GM10266 (cell line): ENCODE measurements around the gene PSMA3.

Experiments
- DNase-seq: peaks from one replicate; pipeline ENCODE4 v3.0.0; 2012; ENCODE audit errors: extremely low spot score
- TF ChIP-seq, protein P1 (sequence below): IDR thresholded peaks from 2 replicates; pipeline ENCODE4 v1.5.1; 2012; ENCODE audit warnings: mild to moderate bottlenecking, low read depth; ENCODE audit not compliant: control insufficient read depth, insufficient read depth; ENCODE audit errors: missing control alignments

The PSMA3 gene

DNA sequence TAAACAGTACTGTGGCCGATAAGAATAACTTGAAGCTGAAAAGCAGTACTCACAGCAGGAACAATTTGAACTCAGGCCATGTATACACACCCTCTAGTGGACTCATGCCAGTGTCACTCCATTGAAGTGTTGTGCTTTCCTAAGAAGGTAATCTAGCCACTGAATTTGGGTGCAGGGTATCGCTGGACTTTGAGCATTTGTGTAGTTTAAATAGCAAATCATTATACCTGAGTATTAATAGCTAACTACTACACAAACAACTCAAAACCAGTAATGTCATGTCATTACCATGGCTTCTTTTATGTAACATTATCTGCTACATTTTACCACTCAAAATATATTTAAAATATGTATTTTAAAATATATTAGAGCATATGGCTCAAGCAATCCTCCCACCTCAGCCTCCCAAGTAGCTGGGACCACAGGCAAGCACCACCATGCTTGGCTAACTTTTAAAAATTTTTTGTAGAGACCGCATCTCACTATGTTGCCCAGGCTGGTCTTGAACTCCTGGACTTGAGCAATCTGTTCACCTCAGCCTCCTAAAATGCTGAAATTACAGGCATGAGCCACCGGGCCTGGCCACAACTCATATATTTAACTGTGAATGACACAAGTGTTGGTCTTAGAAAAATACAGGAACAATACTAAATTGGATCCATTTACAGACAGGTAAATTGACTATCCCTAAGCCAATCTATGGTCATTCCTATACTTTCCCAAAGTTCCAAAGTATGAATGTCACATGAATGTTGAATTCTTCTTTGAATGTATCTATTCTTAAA, 28.1 kb downstream of the PSMA3 start:
- no peak for DNase-seq
- TF ChIP-seq, protein P1, sequence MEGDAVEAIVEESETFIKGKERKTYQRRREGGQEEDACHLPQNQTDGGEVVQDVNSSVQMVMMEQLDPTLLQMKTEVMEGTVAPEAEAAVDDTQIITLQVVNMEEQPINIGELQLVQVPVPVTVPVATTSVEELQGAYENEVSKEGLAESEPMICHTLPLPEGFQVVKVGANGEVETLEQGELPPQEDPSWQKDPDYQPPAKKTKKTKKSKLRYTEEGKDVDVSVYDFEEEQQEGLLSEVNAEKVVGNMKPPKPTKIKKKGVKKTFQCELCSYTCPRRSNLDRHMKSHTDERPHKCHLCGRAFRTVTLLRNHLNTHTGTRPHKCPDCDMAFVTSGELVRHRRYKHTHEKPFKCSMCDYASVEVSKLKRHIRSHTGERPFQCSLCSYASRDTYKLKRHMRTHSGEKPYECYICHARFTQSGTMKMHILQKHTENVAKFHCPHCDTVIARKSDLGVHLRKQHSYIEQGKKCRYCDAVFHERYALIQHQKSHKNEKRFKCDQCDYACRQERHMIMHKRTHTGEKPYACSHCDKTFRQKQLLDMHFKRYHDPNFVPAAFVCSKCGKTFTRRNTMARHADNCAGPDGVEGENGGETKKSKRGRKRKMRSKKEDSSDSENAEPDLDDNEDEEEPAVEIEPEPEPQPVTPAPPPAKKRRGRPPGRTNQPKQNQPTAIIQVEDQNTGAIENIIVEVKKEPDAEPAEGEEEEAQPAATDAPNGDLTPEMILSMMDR, result no peak

DNA sequence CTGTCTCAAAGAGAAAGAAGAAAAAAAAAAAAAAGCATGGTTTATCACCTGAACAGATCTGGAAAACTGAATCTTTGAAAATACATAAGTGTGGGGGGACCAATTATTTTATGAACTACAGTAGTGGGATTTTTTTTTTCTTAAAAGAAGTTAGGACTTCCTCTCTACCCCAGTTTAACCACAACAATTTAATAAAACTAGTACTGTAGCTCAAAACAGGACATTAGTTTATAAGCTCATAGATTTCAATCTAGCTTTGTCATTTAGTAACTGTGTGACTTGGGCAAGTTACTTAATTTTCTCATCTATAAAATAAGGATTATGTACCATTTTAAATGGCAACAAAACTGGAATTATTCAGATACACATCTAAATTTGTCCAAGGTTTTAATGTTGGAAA, 30.2 kb downstream of the PSMA3 start:
- no peak for DNase-seq
- TF ChIP-seq, protein P1, result no peak

DNA sequence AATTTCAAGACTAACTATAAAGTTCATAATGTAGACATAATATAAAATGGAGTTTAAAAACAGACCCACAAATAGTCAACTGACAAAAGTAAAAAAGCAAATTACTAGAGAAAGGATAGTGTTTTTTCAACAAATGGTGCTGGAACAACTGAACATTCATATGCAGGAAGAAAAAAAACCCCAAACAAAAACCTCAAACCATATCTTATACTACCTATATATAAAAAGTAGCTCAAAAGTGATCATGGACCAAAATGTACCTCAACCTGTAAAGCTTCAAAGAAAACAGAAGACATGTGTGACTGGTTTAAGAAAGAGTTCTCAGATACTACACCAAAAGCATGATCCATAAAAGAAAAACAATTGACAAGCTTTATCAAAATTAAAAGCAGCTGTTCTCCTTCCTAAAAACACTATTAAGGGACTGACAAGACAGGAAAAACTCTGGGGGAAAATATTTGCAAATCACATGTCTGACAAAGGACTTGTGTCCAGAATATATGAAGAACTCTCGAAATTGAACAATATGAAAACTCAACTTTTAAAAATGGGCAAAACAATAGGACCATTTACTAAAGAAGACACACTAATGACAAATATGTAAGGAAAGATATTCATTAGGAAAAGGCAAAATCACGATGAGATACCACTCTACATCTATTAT, 31.0 kb downstream of the PSMA3 start:
- TF ChIP-seq, protein P1, result no peak

DNA sequence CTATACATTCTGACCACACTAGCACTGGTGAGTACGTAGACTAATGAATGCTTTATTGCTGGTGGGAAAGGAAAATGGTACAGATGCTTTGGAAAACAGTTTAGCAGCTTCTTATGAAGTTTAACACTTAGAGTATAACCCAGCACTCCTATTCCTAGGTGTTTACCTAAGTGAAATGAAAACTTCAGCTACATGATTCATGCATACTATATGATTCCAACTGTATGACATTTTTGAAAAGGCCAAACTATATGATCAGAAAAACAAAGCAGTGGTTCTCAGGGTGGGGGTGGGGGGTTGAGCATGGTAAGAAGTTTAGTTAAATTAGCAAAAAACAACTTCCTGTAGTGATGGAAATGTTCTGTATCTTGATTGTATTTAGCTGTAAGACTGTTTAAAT, 31.6 kb downstream of the PSMA3 start:
- no peak for DNase-seq
- TF ChIP-seq, protein P1, result no peak

More for the DNA sequence above, 31.0 kb downstream of the PSMA3 start:
- no peak for DNase-seq

DNA sequence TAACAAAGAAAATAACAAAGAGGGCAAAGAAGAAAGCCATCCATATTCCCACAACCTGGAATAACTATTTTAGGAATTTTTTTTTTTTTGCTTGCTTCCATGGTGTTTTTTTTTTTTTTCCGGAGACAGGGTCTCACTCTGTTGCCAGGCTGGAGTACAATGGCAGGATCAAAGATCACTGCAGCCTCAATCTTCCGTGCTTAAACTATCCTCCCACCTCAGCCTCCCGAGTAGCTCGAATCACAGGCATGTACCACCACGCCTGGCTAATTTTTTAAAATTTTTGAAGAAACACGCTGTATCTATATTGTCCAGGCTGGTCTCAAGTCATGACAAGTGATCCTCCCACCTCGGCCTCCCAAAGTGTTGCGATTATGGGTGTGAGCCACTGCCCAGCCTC, 33.5 kb downstream of the PSMA3 start:
- no peak for DNase-seq
- TF ChIP-seq, protein P1, result no peak

DNA sequence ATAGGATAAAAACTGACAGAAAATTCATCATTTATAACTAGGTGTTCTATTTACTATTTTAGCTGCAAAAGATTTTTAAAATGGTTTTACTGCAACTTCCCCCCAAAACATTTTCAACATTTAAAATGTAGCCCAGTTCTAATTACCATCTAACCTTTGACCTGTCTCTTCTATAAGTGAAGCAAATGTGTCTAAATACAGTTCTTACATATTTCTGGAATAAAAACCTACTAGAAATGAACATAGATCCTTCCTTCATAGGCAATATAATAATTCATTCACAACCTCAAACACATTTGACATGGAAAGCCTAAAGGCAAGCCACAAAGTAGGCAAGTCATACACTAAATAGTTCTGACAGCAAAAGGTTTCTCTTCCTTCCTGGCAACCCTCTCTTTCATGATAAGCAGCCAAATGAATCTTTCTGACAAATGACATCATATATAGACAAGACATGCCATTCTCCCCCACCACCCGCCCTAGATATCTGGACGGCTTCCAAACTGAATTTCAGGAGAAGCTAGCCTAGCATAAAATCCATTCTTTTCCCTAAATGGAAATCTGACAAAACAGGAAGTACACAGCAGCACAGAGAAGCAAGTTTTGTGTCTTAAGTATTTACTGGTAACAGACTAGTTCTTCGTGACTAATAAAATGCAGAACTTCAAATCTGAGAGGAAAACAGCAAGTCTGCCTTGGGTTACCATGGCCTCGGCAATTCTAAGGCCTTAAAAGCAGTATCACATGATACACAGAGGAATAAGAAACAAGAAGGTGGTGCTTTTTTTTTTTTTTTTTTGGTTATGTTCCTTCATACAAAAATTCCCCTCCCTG, 36.5 kb downstream of the PSMA3 start:
- DNase-seq, result peak; percentile 23
- TF ChIP-seq, protein P1, result no peak
